Measurements from ENCODE around the gene RUBCNL. TPM values are rescaled to one million over a fixed set of nuclear protein-coding genes. Genes with fewer than 3 reads are reported as not detected.

The RUBCNL gene
- total RNA-seq, 1 experiment from 2014 or later: 1.4 TPM

DNA sequence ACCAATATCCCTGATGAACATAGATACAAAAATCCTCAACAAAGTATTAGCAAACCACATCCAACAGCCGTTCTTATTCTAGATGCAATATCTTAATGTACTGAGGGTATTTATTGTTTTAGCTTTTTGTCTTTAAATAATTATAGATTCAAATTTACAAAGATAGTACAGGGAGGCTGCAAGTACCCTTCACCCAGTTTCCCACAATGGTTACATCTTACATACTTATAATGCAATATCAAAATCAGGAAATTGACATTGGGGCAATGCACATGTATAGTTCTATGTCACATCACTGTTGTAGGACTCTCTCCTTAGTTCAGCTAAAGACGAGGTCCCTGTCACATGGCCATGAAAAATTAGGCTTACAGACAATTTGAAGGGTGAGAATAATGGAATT lies 75.8 kb downstream of the RUBCNL start:
- H3K4me1 Mint-ChIP-seq: no peaks in the 10 kb centered on the region
- H2AFZ ChIP-seq (ENCODE audit: low read length): no peak overlapping the region
- no peak overlapping the region for H3K56ac ChIP-seq (ENCODE audit: insufficient read length, low read depth, low read length)
- H3K9me3 Mint-ChIP-seq: no peaks in the 10 kb centered on the region; a peak in 2 of 5 replicates
- H4K8ac ChIP-seq (replicated peaks; ENCODE audit: insufficient read length, low read depth, low read length): no peak overlapping the region
- no peak overlapping the region for H4K5ac ChIP-seq (ENCODE audit: insufficient read length, low read depth, low read length)
- no peak overlapping the region for H2AK5ac ChIP-seq (ENCODE audit: insufficient read length, low read length)
- no peak overlapping the region for H3K18ac ChIP-seq (ENCODE audit: insufficient read length, low read depth, low read length)
- H2BK15ac ChIP-seq (ENCODE audit: low read depth, low read length): no peak overlapping the region
- no peaks in the 10 kb centered on the region for H3K4me1 ChIP-seq (ENCODE audit: insufficient read depth, low read length)
- no peak overlapping the region for H3K4me3 Mint-ChIP-seq
- no peaks in the 10 kb centered on the region for H3K36me3 Mint-ChIP-seq (ENCODE audit: insufficient read depth in 1 of 3, low read depth in 3 of 3)
- H4K20me1 ChIP-seq (ENCODE audit: control insufficient read depth, insufficient read depth, insufficient read length): no peaks in the 10 kb centered on the region
- H3K9ac ChIP-seq (ENCODE audit: extremely low read depth, insufficient read length, low read length): no peak overlapping the region
- H3K23ac ChIP-seq (ENCODE audit: insufficient read length, low read depth, low read length): no peak overlapping the region
- H2BK120ac ChIP-seq (ENCODE audit: low read depth, low read length, poor library complexity, severe bottlenecking): no peak overlapping the region
- H3K27ac ChIP-seq (ENCODE audit: insufficient read length, low read depth, low read length): no peak overlapping the region
- H2BK5ac ChIP-seq (ENCODE audit: insufficient read length, low read length): no peak overlapping the region
- H3K79me1 ChIP-seq (ENCODE audit: insufficient read depth, low read depth, low read length, poor library complexity, severe bottlenecking): no peaks in the 10 kb centered on the region
- no peak overlapping the region for H2BK12ac ChIP-seq (ENCODE audit: insufficient read length, low read depth, low read length)
- no peak overlapping the region for H4K91ac ChIP-seq (ENCODE audit: insufficient read length, low read depth, low read length)
- no peak overlapping the region for H3K27ac Mint-ChIP-seq
- no peak overlapping the region for H2BK20ac ChIP-seq (ENCODE audit: low read depth, low read length, poor library complexity, severe bottlenecking)
- H3K79me2 ChIP-seq (ENCODE audit: insufficient read depth, low read length): no peaks in the 10 kb centered on the region
- no peak overlapping the region for H3K4me2 ChIP-seq (ENCODE audit: insufficient read depth, insufficient read length, low read length)
- H3K4ac ChIP-seq (ENCODE audit: low read depth, low read length): no peak overlapping the region
- H3T11ph ChIP-seq (ENCODE audit: low read length): no peak overlapping the region
- no CpG with 5 or more reads among the region's 2 CpGs for WGBS (ENCODE audit: extremely low coverage, insufficient read length, low lambda C conversion rate)
- no peaks in the 10 kb centered on the region for H3K23me2 ChIP-seq (ENCODE audit: insufficient read length, low read depth, low read length, poor library complexity, severe bottlenecking)
- no peaks in the 10 kb centered on the region for H3K27me3 Mint-ChIP-seq (ENCODE audit: low read depth)
- TF ChIP-seq, protein P1, sequence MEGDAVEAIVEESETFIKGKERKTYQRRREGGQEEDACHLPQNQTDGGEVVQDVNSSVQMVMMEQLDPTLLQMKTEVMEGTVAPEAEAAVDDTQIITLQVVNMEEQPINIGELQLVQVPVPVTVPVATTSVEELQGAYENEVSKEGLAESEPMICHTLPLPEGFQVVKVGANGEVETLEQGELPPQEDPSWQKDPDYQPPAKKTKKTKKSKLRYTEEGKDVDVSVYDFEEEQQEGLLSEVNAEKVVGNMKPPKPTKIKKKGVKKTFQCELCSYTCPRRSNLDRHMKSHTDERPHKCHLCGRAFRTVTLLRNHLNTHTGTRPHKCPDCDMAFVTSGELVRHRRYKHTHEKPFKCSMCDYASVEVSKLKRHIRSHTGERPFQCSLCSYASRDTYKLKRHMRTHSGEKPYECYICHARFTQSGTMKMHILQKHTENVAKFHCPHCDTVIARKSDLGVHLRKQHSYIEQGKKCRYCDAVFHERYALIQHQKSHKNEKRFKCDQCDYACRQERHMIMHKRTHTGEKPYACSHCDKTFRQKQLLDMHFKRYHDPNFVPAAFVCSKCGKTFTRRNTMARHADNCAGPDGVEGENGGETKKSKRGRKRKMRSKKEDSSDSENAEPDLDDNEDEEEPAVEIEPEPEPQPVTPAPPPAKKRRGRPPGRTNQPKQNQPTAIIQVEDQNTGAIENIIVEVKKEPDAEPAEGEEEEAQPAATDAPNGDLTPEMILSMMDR (conservative IDR thresholded peaks at IDR 0.05): no peak
- no peaks in the 10 kb centered on the region for H3K9me3 ChIP-seq (ENCODE audit: control insufficient read depth, low read depth, low read length)
- no peaks in the 10 kb centered on the region for H3K27me3 ChIP-seq (ENCODE audit: insufficient read depth, low read length)
- no peak for DNase-seq
- H3K14ac ChIP-seq (ENCODE audit: insufficient read depth, low read length): no peak overlapping the region
